ENCODE measurements around the gene GALR2.
A peak's percentile ranks its signal among the peaks of the same experiment; 100 is the strongest.

GALR2 gene

GRCh38 chr17:76106703-76107102 lies 32.1 kb downstream of the GALR2 start:
- Mint-ChIP-seq H3K27me3 (no peaks in the 10 kb centered on the region), H3K4me3 (no peak overlapping the region), H3K27ac (no peak overlapping the region), H3K9me3 (no peaks in the 10 kb centered on the region), H3K36me3 (peaks cover 6% of the 10 kb centered on the region), H3K4me1 (peaks cover 22% of the 10 kb centered on the region)
- DNase-seq, result no peak
- CTCF ChIA-PET, result interaction anchor here (0.6 to 1.8 kb wide), 6 partner anchors 11 to 126 kb away, joined by 3 to 6 read pairs (median 4); no protein-coding TSS in a partner anchor

GRCh38 chr17:76107509-76107908 lies 32.9 kb downstream of the GALR2 start:
- Mint-ChIP-seq H3K27ac (no peak overlapping the region), H3K36me3 (peaks cover 5% of the 10 kb centered on the region), H3K9me3 (no peaks in the 10 kb centered on the region), H3K4me3 (no peak overlapping the region), H3K27me3 (peaks cover 4% of the 10 kb centered on the region), H3K4me1 (peaks cover 16% of the 10 kb centered on the region)
- CTCF ChIA-PET, result interaction anchor here (0.6 to 1.8 kb wide), 3 partner anchors 12 to 127 kb away, joined by 3 to 6 read pairs (median 4); no protein-coding TSS in a partner anchor
- no peak for DNase-seq

- CTCF ChIA-PET, result interaction anchor here (1.6 to 1.8 kb wide), 2 partner anchors 98 to 168 kb away, joined by 4 to 6 read pairs; no protein-coding TSS in a partner anchor
- Mint-ChIP-seq H3K4me3 (no peak overlapping the region), H3K36me3 (no peaks in the 10 kb centered on the region), H3K9me3 (peaks cover 4% of the 10 kb centered on the region), H3K4me1 (no peaks in the 10 kb centered on the region), H3K27me3 (peaks cover 13% of the 10 kb centered on the region), H3K27ac (no peak overlapping the region)
- DNase-seq, result no peak
Measured at GRCh38 chr17:76111956-76112355, 37.4 kb downstream of the GALR2 start.

- Mint-ChIP-seq H3K9me3 (peaks cover 4% of the 10 kb centered on the region), H3K4me3 (no peak overlapping the region), H3K36me3 (no peaks in the 10 kb centered on the region), H3K27ac (no peak overlapping the region), H3K4me1 (no peaks in the 10 kb centered on the region), H3K27me3 (peaks cover 18% of the 10 kb centered on the region)
- CTCF ChIA-PET, result interaction anchor here (0.8 to 2.4 kb wide), 3 partner anchors 101 to 185 kb away, joined by 3 to 23 read pairs (median 5); no protein-coding TSS in a partner anchor
- no peak for DNase-seq
Measured at GRCh38 chr17:76115138-76115754, 40.7 kb downstream of the GALR2 start.

GRCh38 chr17:76119409-76120371 lies 45.1 kb downstream of the GALR2 start:
- peaks cover 26% of the 10 kb centered on the region for H3K4me1 Mint-ChIP-seq
- CTCF ChIA-PET, result interaction anchor here (0.8 to 11.0 kb wide), 8 partner anchors 62 to 266 kb away, joined by 3 to 215 read pairs (median 4); no protein-coding TSS in a partner anchor
- no peaks in the 10 kb centered on the region for H3K9me3 Mint-ChIP-seq
- H3K27me3 Mint-ChIP-seq, result peaks cover 10% of the 10 kb centered on the region
- H3K36me3 Mint-ChIP-seq, result no peaks in the 10 kb centered on the region
- H3K27ac Mint-ChIP-seq, result no peak overlapping the region
- no peak overlapping the region for H3K4me3 Mint-ChIP-seq
- no peak for DNase-seq

GRCh38 chr17:76120658-76121008 lies 46.1 kb downstream of the GALR2 start:
- H3K4me1 Mint-ChIP-seq, result peaks cover 30% of the 10 kb centered on the region
- CTCF ChIA-PET, result interaction anchor here (0.7 to 11.0 kb wide), 21 partner anchors 14 to 181 kb away, joined by 3 to 215 read pairs (median 4); partner anchors contain the start of gene EXOC7
- H3K27me3 Mint-ChIP-seq, result peaks cover 5% of the 10 kb centered on the region
- H3K4me3 Mint-ChIP-seq, result no peak overlapping the region
- H3K9me3 Mint-ChIP-seq, result no peaks in the 10 kb centered on the region
- no peaks in the 10 kb centered on the region for H3K36me3 Mint-ChIP-seq
- no peak for DNase-seq
- no peak overlapping the region for H3K27ac Mint-ChIP-seq

GRCh38 chr17:76121932-76122430 lies 47.4 kb downstream of the GALR2 start:
- peaks cover 5% of the 10 kb centered on the region for H3K27me3 Mint-ChIP-seq
- CTCF ChIA-PET, result interaction anchor here (0.5 to 11.0 kb wide), 17 partner anchors 11 to 168 kb away, joined by 3 to 215 read pairs (median 4); partner anchors contain the start of gene EXOC7
- H3K9me3 Mint-ChIP-seq, result no peaks in the 10 kb centered on the region
- no peaks in the 10 kb centered on the region for H3K36me3 Mint-ChIP-seq
- no peak for DNase-seq
- H3K4me3 Mint-ChIP-seq, result no peak overlapping the region
- H3K4me1 Mint-ChIP-seq, result peaks cover 43% of the 10 kb centered on the region
- peak overlapping the region; percentile 75 for H3K27ac Mint-ChIP-seq

- CTCF ChIA-PET, result interaction anchor here (0.5 to 11.0 kb wide), 12 partner anchors 10 to 158 kb away, joined by 3 to 215 read pairs (median 4); no protein-coding TSS in a partner anchor
- H3K27ac Mint-ChIP-seq, result peak overlapping the region; percentile 82
- peaks cover 49% of the 10 kb centered on the region for H3K4me1 Mint-ChIP-seq
- no peak for DNase-seq
- no peaks in the 10 kb centered on the region for H3K36me3 Mint-ChIP-seq
- H3K9me3 Mint-ChIP-seq, result no peaks in the 10 kb centered on the region
- no peak overlapping the region for H3K4me3 Mint-ChIP-seq
- H3K27me3 Mint-ChIP-seq, result peaks cover 5% of the 10 kb centered on the region
Measured at GRCh38 chr17:76122431-76123190, 48.0 kb downstream of the GALR2 start.

- DNase-seq, result no peak
- Mint-ChIP-seq H3K27ac (peak overlapping the region; percentile 82), H3K9me3 (no peaks in the 10 kb centered on the region), H3K4me3 (no peak overlapping the region), H3K36me3 (no peaks in the 10 kb centered on the region), H3K4me1 (peaks cover 50% of the 10 kb centered on the region), H3K27me3 (peaks cover 5% of the 10 kb centered on the region)
- CTCF ChIA-PET, result interaction anchor here (0.8 to 11.0 kb wide), 12 partner anchors 12 to 157 kb away, joined by 3 to 215 read pairs (median 4); no protein-coding TSS in a partner anchor
Measured at GRCh38 chr17:76123191-76123499, 48.6 kb downstream of the GALR2 start.

GRCh38 chr17:76123749-76124581 lies 49.4 kb downstream of the GALR2 start:
- Mint-ChIP-seq H3K27me3 (peaks cover 5% of the 10 kb centered on the region), H3K27ac (peak overlapping the region; percentile 75), H3K9me3 (no peaks in the 10 kb centered on the region), H3K36me3 (no peaks in the 10 kb centered on the region), H3K4me1 (peaks cover 56% of the 10 kb centered on the region), H3K4me3 (no peak overlapping the region)
- no peak for DNase-seq
- CTCF ChIA-PET, result interaction anchor here (0.7 to 11.0 kb wide), 13 partner anchors 9 to 157 kb away, joined by 3 to 215 read pairs (median 3); no protein-coding TSS in a partner anchor

GRCh38 chr17:76124582-76125390 lies 50.2 kb downstream of the GALR2 start:
- no peak for DNase-seq
- Mint-ChIP-seq H3K9me3 (no peaks in the 10 kb centered on the region), H3K4me3 (no peak overlapping the region), H3K36me3 (no peaks in the 10 kb centered on the region), H3K4me1 (peaks cover 61% of the 10 kb centered on the region), H3K27me3 (no peaks in the 10 kb centered on the region), H3K27ac (no peak overlapping the region)
- CTCF ChIA-PET, result interaction anchor here (0.7 to 11.0 kb wide), 9 partner anchors 8 to 156 kb away, joined by 3 to 215 read pairs (median 5); no protein-coding TSS in a partner anchor

GRCh38 chr17:76125391-76125675 lies 50.8 kb downstream of the GALR2 start:
- Mint-ChIP-seq H3K9me3 (no peaks in the 10 kb centered on the region), H3K27ac (no peak overlapping the region), H3K4me1 (peaks cover 65% of the 10 kb centered on the region), H3K27me3 (no peaks in the 10 kb centered on the region), H3K4me3 (no peak overlapping the region), H3K36me3 (no peaks in the 10 kb centered on the region)
- CTCF ChIA-PET, result interaction anchor here (1.3 to 11.0 kb wide), 6 partner anchors 20 to 155 kb away, joined by 3 to 215 read pairs (median 8); no protein-coding TSS in a partner anchor
- DNase-seq, result no peak

All from activated naive CD4-positive, alpha-beta T cell treated with anti-CD3 and anti-CD28 coated beads, Interleukin-2, amount 10 ng/mL, durations not matched to agents 7 days and 5 days (primary cell).